IMR-90 (cell line): ENCODE results near the gene DGKE. TPM values are rescaled to one million over a fixed set of nuclear protein-coding genes. Genes with fewer than 3 reads are reported as not detected.

ENCODE experiments used
- ATAC-seq: fragments of 200-7000 bp; cut with Tn5 transposase; 2 replicates; pipeline ENCODE4 v1.9.1; 2020; ENCODE audit warnings: low read depth, mild to moderate bottlenecking, moderate library complexity
- BruUV-seq: library from RNA; stranded (reverse); fragments of 400-500 nt; replicated peaks from 2 replicates; lab custom pipeline; 2021; lab: Mats Ljungman, UMichigan
- CTCF ChIA-PET: fragments of 300-600 bp; formaldehyde crosslinking; extraction: SDS; loops from one replicate; lab custom pipeline; 2021; ENCODE audit warnings: antibody characterized with exemption; lab: Yijun Ruan, JAX
- POLR2A ChIA-PET: fragments of 300-600 bp; sonication (Branson Sonifier 250); formaldehyde crosslinking; loops from one replicate; lab custom pipeline; 2022; ENCODE audit warnings: antibody characterized with exemption; ENCODE audit not compliant: unreplicated experiment; lab: Charles Lee
- DNase-seq: peaks from one replicate; pipeline ENCODE4 v3.0.0; 2013
- H2AFZ ChIP-seq: replicated peaks from 2 replicates; pipeline ENCODE3; 2013; ENCODE audit warnings: low read length, mild to moderate bottlenecking; ENCODE audit not compliant: poor library complexity
- H2AK5ac ChIP-seq: 2 replicates; pipeline ENCODE4 v1.6.1; 2013; ENCODE audit warnings: low read depth, low read length, inconsistent platforms
- H2AK9ac ChIP-seq: replicated peaks from 2 replicates; pipeline ENCODE3; 2013; ENCODE audit warnings: mild to moderate bottlenecking, low read depth, low read length, moderate library complexity; ENCODE audit not compliant: poor library complexity
- H2BK120ac ChIP-seq: 2 replicates; pipeline ENCODE4 v1.6.1; 2013; ENCODE audit warnings: low read depth, low read length, inconsistent platforms
- H2BK15ac ChIP-seq: 3 replicates; pipeline ENCODE4 v1.6.1; 2013; ENCODE audit warnings: low read depth, low read length, inconsistent platforms
- H2BK20ac ChIP-seq: 2 replicates; pipeline ENCODE4 v1.6.1; 2013; ENCODE audit warnings: low read depth, mild to moderate bottlenecking, inconsistent platforms, low read length, moderate library complexity
- H2BK5ac ChIP-seq: 2 replicates; pipeline ENCODE4 v1.6.1; 2013; ENCODE audit warnings: mild to moderate bottlenecking, low read depth, low read length, inconsistent platforms; ENCODE audit not compliant: poor library complexity, severe bottlenecking
- H3K14ac ChIP-seq: replicated peaks from 2 replicates; pipeline ENCODE4 v1.6.1; 2013; ENCODE audit warnings: low read depth, low read length, inconsistent platforms
- H3K18ac ChIP-seq: 2 replicates; pipeline ENCODE4 v1.6.1; 2013; ENCODE audit warnings: low read depth, low read length, control low read depth
- H3K23ac ChIP-seq: 2 replicates; pipeline ENCODE4 v1.6.1; 2013; ENCODE audit warnings: low read depth, low read length, inconsistent platforms
- H3K27ac ChIP-seq: 2 replicates; pipeline ENCODE4 v1.5.1; 2013; ENCODE audit warnings: mild to moderate bottlenecking, control low read depth, low read length; ENCODE audit not compliant: insufficient read depth
- H3K27me3 ChIP-seq: 2 replicates; pipeline ENCODE4 v1.6.1; 2013; ENCODE audit warnings: low read length; ENCODE audit not compliant: control insufficient read depth, insufficient read depth
- H3K36me3 ChIP-seq: 2 replicates; pipeline ENCODE4 v1.6.1; 2013; ENCODE audit warnings: low read length, mixed read lengths; ENCODE audit not compliant: control insufficient read depth, insufficient read depth
- H3K4ac ChIP-seq: 2 replicates; pipeline ENCODE4 v1.6.1; 2013; ENCODE audit warnings: low read depth, low read length, inconsistent platforms
- H3K4me1 ChIP-seq: 2 replicates; pipeline ENCODE4 v1.6.1; 2013; ENCODE audit warnings: low read length, mixed read lengths; ENCODE audit not compliant: control insufficient read depth, insufficient read depth
- H3K4me2 ChIP-seq: 2 replicates; pipeline ENCODE4 v1.6.1; 2013; ENCODE audit warnings: low read depth, mild to moderate bottlenecking, control low read depth, low read length, moderate library complexity
- H3K4me3 ChIP-seq: 2 replicates; pipeline ENCODE4 v1.5.1; 2013; ENCODE audit warnings: low read depth, mild to moderate bottlenecking, control low read depth, low read length, moderate library complexity; ENCODE audit not compliant: insufficient read depth
- H3K56ac ChIP-seq: 2 replicates; pipeline ENCODE4 v1.6.1; 2013; ENCODE audit warnings: low read length, inconsistent platforms; ENCODE audit not compliant: insufficient read depth; ENCODE audit errors: extremely low read depth
- H3K79me1 ChIP-seq, 2 experiments: 2 replicates each; pipeline ENCODE4 v1.6.1; 2013; ENCODE audit warnings: low read length in 2 of 2, inconsistent platforms in 1 of 2, low read depth in 1 of 2
- H3K9ac ChIP-seq: 2 replicates; pipeline ENCODE4 v1.6.1; 2013; ENCODE audit warnings: low read depth, low read length, control low read depth
- H3K9me1 ChIP-seq: 2 replicates; pipeline ENCODE4 v1.6.1; 2013; ENCODE audit warnings: low read length, inconsistent platforms; ENCODE audit not compliant: insufficient read depth
- H3K9me3 ChIP-seq: 2 replicates; pipeline ENCODE4 v1.6.1; 2013; ENCODE audit warnings: low read length; ENCODE audit not compliant: control insufficient read depth, insufficient read depth
- H4K20me1 ChIP-seq: 2 replicates; pipeline ENCODE4 v1.6.1; 2013; ENCODE audit warnings: low read length, inconsistent platforms; ENCODE audit not compliant: insufficient read depth
- H4K5ac ChIP-seq: 2 replicates; pipeline ENCODE4 v1.6.1; 2013; ENCODE audit warnings: mild to moderate bottlenecking, low read depth, low read length, control low read depth
- H4K8ac ChIP-seq, 2 experiments: 2 replicates each; pipeline ENCODE4 v1.6.1; 2013; ENCODE audit warnings: low read depth in 2 of 2, low read length in 2 of 2, control low read depth in 1 of 2, inconsistent platforms in 1 of 2
- H4K91ac ChIP-seq: 2 replicates; pipeline ENCODE4 v1.6.1; 2013; ENCODE audit warnings: low read depth, low read length, inconsistent platforms; ENCODE audit not compliant: insufficient read depth
- BHLHE40 ChIP-seq: fragments of 150-350 bp; IDR thresholded peaks from 2 replicates; pipeline ENCODE4 v1.6.1; 2016; ENCODE audit warnings: mild to moderate bottlenecking, low read depth, low read length
- CEBPB ChIP-seq: IDR thresholded peaks from 2 replicates; pipeline ENCODE4 v1.6.1; 2012; ENCODE audit warnings: low read depth, low read length, improper control_type of control experiment
- CHD1 ChIP-seq: IDR thresholded peaks from 2 replicates; pipeline ENCODE4 v1.6.1; 2012; ENCODE audit warnings: low read depth, low read length, improper control_type of control experiment
- ELK1 ChIP-seq: fragments of 150-350 bp; IDR thresholded peaks from 2 replicates; pipeline ENCODE4 v1.6.1; 2016; ENCODE audit warnings: low read depth, mild to moderate bottlenecking, low read length, moderate library complexity, borderline replicate concordance
- FOS ChIP-seq: fragments of 150-350 bp; IDR thresholded peaks from 2 replicates; pipeline ENCODE4 v1.6.1; 2016; ENCODE audit warnings: low read depth, low read length
- MAFK ChIP-seq: IDR thresholded peaks from 2 replicates; pipeline ENCODE4 v1.6.1; 2012; ENCODE audit warnings: low read depth, low read length, improper control_type of control experiment
- MAZ ChIP-seq: IDR thresholded peaks from 2 replicates; pipeline ENCODE4 v1.6.1; 2012; ENCODE audit warnings: low read depth, mild to moderate bottlenecking, low read length, improper control_type of control experiment, moderate library complexity, borderline replicate concordance
- MXI1 ChIP-seq: IDR thresholded peaks from 2 replicates; pipeline ENCODE4 v1.6.1; 2012; ENCODE audit warnings: low read depth, mild to moderate bottlenecking, low read length, moderate library complexity, borderline replicate concordance
- NFE2L2 ChIP-seq: fragments of 150-350 bp; IDR thresholded peaks from 2 replicates; pipeline ENCODE4 v1.6.1; 2016; ENCODE audit warnings: low read depth, mild to moderate bottlenecking, low read length
- POLR2A ChIP-seq: IDR thresholded peaks from 2 replicates; pipeline ENCODE4 v1.6.1; 2012; ENCODE audit warnings: mild to moderate bottlenecking, low read depth, low read length
- RAD21 ChIP-seq: IDR thresholded peaks from 2 replicates; pipeline ENCODE4 v1.6.1; 2012; ENCODE audit warnings: low read length, improper control_type of control experiment
- RCOR1 ChIP-seq: IDR thresholded peaks from 2 replicates; pipeline ENCODE4 v1.6.1; 2012; ENCODE audit warnings: mild to moderate bottlenecking, low read length, improper control_type of control experiment; ENCODE audit not compliant: insufficient replicate concordance
- RFX5 ChIP-seq: IDR thresholded peaks from 2 replicates; pipeline ENCODE4 v1.8.0; 2012; ENCODE audit warnings: low read depth, mild to moderate bottlenecking, low read length, moderate library complexity
- SMC3 ChIP-seq: fragments of 150-350 bp; IDR thresholded peaks from 2 replicates; pipeline ENCODE4 v1.6.1; 2016; ENCODE audit warnings: low read depth, mild to moderate bottlenecking, antibody characterized with exemption, low read length, moderate library complexity
- USF2 ChIP-seq: fragments of 150-350 bp; IDR thresholded peaks from 2 replicates; pipeline ENCODE4 v1.6.1; 2017; ENCODE audit warnings: mild to moderate bottlenecking, antibody characterized with exemption, low read length, low read depth
- WGBS, 2 experiments: methylation state at CpG; one replicate each; pipeline versions ENCODE4 v1.1.5 to v1.1.7; 2013; ENCODE audit warnings: missing lambda C conversion rate in 2 of 2; ENCODE audit not compliant: insufficient read length in 1 of 2; ENCODE audit errors: extremely low coverage in 2 of 2; 5-methylcytosine and 5-hydroxymethylcytosine counted together
- dilution Hi-C: fragments of 300-500 bp; cut with HindIII; formaldehyde crosslinking; loops from one replicate; pipeline ENCODE4 v1.14.3; 2018; ENCODE audit warnings: low sequenced_read_pairs; ENCODE audit not compliant: unreplicated experiment
- in situ Hi-C: fragments of 300-500 bp; cut with MboI; formaldehyde crosslinking; loops from 3 replicates; pipeline ENCODE4 v1.14.3; 2019; ENCODE audit warnings: low sequenced_read_pairs, inconsistent platforms, mixed read lengths
- intact Hi-C: fragments of 100-400 bp; cut with micrococcal nuclease; formaldehyde crosslinking; loops from 2 replicates; pipeline ENCODE4 v1.10.0; 2022
- polyA plus RNA-seq, 3 experiments: library from polyadenylated mRNA; depleted of rRNA; stranded (reverse); fragments of >200 nt; gene quantifications; 2 replicates each; pipeline ENCODE4 v1.2.3, GENCODE V29; 2012; ENCODE audit warnings: low replicate concordance in 1 of 3
- total RNA-seq: library from RNA; depleted of rRNA; stranded (reverse); fragments of >200 nt; gene quantifications from 2 replicates; pipeline ENCODE4 v1.2.3, GENCODE V29; 2012

Gene DGKE
- total and polyA plus RNA-seq, 2 of the 4 experiments (the other 2 are of a cell fraction): 3.9 to 5.0 TPM

GRCh38 chr17:56886288-56886731 is 52.4 kb downstream of the DGKE start:
- in situ Hi-C loops (no loop called here), dilution Hi-C loops (no loop called here), intact Hi-C loops (no loop called here)
- ChIA-PET CTCF (no interaction called here), POLR2A (no interaction called here)
- no TSS peak for BruUV-seq
- TF ChIP-seq MXI1 (no peak), RAD21 (no peak), MAFK (no peak), POLR2A (no peak), CHD1 (no peak), SMC3 (no peak), CEBPB (no peak), ELK1 (no peak), RFX5 (no peak), FOS (no peak), BHLHE40 (no peak), USF2 (no peak), NFE2L2 (no peak), RCOR1 (no peak), MAZ (no peak)
- H2BK15ac ChIP-seq: no peak overlapping the region
- DNase-seq (no peak), ATAC-seq (no peak)
- no peak overlapping the region for H2AFZ ChIP-seq
- H4K20me1 ChIP-seq: no peaks in the 10 kb centered on the region
- H3K56ac ChIP-seq: no peak overlapping the region
- no peak overlapping the region for H4K5ac ChIP-seq
- H3K79me1 ChIP-seq: 0 out of 4 replicates have a peak, but pooled peaks cover 0 to 5% of the 10 kb centered on the region in 2 experiments
- no peak overlapping the region for H2BK5ac ChIP-seq
- no peak overlapping the region for H3K4me3 ChIP-seq
- H3K4me1 ChIP-seq: no peaks in the 10 kb centered on the region
- H2AK9ac ChIP-seq: no peak overlapping the region
- WGBS, 2 experiments: no CpG with 5 or more reads among the region's 2 CpGs
- no peaks in the 10 kb centered on the region; the same call in 1 of the 2 replicates for H3K9me1 ChIP-seq
- no peak overlapping the region for H3K23ac ChIP-seq
- no peak overlapping the region for H3K9ac ChIP-seq
- H3K4ac ChIP-seq: no peak overlapping the region
- H3K36me3 ChIP-seq: peaks cover 26% of the 10 kb centered on the region
- no peak overlapping the region for H3K27ac ChIP-seq
- H3K14ac ChIP-seq: no peak overlapping the region
- no peak overlapping the region for H2AK5ac ChIP-seq
- no peak overlapping the region for H4K8ac ChIP-seq
- H4K91ac ChIP-seq: no peak overlapping the region
- H2BK120ac ChIP-seq: no peak overlapping the region
- no peak overlapping the region for H3K18ac ChIP-seq
- peaks cover 3% of the 10 kb centered on the region; the same call in 1 of the 2 replicates for H3K9me3 ChIP-seq
- H3K4me2 ChIP-seq: no peak overlapping the region
- no peak overlapping the region for H2BK20ac ChIP-seq
- no peaks in the 10 kb centered on the region for H3K27me3 ChIP-seq
